Stimulated activated CD4-positive, alpha-beta T cell treated with anti-CD3 and anti-CD28 coated beads, Interleukin-12 subunit alpha, Interleukin-12 subunit beta, amount 100 ng/mL, for 48 hours (primary cell): ENCODE results near the gene S100A8.

Source experiments
- DNase-seq, 3 donors: peaks; one replicate each; pipeline ENCODE4 v3.0.0-alpha.2; 2020; ENCODE audit warnings: low read depth in 2 of 3, low spot score in 1 of 3

S100A8 gene

DNA sequence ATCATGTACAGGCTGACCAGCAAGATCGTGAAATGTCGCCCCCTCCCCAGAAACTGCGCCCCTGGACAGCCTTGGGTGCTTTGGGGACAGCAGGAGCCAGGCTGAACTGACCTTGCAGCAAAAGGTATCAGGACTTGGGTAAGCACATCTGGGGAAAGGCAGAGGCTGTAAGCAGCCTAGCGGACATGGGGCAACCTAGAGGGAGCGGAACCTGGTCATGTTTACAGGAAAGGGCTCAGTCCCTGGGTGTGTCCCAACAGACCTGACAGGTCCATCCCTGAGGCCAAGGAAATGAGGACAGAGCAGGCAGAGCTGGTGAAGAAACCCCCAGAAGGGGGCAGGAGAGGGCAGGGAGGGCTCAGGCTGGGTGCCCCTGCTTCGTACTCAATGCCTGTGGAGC is 3.1 kb upstream of the S100A8 start:
- DNase-seq: no peak

GRCh38 chr1:153392822-153393221 is 1.9 kb upstream of the S100A8 start:
- no peak for DNase-seq

GRCh38 chr1:153392258-153392657 is 1.4 kb upstream of the S100A8 start:
- DNase-seq: no peak

GRCh38 chr1:153389973-153390879 is 647 bp downstream of the S100A8 start:
- no peak for DNase-seq

- no peak for DNase-seq
Observed at GRCh38 chr1:153389401-153389800, 1.5 kb downstream of the S100A8 start.

DNA sequence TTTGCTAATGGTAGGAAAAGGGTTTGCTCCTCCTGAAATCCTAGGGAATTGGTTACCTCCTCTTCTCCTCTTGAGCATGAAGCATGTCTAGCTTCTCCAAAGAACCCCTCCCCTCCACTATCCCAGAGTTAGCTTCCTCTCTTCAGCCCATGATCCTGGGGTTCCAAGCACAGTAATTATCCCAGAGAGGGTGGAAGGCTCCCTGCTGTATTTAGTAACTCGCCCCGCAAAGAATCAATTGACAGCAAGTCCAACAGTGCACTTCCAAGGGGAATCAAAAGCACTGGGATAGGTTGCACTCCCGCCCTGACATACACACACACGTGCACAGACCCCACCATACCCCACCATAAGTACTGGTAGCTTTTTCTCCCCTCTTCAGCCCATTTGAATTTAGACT is 3.1 kb downstream of the S100A8 start:
- no peak for DNase-seq

DNA sequence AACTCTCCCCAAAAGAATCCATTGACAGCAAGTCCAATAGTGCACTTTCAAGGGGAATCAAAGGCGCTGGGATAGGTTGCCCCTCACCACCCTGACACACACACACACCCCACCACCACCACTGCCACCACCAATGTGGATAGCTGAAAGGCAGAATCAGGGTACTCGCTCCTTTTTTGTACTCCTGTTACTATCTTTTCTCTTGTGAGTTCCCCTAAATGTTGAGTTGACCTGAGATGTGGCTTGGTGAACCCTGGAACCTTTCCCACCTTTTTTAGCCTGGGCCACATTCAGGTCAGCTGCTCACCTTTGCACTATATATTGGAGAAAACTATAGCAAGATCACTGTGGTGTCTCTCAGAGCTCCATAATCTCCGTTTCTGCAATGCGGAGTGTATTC is 3.9 kb downstream of the S100A8 start:
- no peak for DNase-seq

- no peak for DNase-seq
Observed at GRCh38 chr1:153386500-153386901, 4.4 kb downstream of the S100A8 start.

DNA sequence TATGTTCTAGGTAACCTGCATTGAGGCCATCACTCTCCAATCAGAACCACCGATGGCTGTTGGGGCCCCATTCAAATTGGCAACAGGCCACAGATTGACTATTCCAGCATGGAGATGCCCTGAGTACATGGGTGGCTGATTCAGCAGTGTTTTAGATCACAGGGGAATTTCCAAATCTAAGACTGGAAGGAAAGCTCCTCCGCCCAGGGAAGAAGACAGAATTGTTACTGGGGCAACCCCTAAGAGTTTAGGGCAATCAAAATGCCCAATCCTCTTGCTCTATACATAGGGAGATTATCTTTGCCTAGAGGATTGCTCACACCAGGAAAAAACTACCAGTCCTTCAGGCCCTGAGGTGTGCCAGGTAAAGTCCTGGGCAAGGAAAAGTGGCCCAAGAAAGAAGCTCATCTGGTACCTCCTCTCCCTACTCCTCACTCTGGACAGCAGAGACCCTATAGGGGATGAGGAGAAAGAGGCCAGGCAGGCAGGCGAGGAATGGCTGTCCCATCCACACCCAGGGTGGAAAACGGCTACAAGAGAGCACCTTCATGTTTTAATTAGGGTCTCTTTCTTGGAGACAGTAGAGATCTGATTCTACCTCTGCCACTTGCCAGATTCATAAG is 5.8 kb downstream of the S100A8 start:
- no peak for DNase-seq

DNA sequence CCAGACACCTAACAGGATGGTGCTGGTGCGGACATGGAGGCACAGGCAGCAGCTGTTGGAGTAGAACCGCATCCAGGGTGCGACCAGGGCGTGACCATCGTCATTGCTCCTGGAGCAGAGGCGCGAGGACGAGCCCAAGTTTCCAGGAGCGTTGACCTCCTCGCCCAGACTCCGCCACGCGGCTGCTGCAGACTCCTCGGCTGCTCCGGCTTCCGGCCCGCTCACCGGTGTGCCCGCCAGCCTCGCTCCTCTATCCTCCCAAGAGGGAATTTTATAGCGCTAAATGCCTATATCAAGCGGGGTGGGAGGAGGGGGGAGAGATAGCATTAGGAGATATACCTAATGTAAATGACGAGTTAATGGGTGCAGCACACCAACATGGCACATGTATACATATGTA is 10.2 kb downstream of the S100A8 start:
- no peak for DNase-seq

DNA sequence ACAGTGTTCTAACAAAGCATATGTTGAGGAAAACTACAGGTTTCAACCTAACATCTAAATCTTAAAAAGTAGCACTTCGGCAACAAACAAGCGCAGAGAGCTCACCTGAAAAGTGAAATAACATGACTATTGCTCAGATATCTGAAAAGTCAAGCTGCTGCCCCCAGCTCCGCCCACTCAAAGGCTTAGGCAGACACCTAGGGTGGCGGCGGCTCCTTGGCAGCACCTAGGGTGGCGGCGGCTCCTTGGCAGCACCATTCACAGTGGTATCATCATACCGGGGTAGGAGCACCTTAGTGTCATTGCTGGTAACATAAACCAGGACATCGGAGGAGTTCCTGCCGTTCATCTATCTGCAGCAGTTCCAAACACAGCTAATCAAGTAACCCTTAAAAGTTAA is 11.3 kb downstream of the S100A8 start:
- DNase-seq: no peak

DNA sequence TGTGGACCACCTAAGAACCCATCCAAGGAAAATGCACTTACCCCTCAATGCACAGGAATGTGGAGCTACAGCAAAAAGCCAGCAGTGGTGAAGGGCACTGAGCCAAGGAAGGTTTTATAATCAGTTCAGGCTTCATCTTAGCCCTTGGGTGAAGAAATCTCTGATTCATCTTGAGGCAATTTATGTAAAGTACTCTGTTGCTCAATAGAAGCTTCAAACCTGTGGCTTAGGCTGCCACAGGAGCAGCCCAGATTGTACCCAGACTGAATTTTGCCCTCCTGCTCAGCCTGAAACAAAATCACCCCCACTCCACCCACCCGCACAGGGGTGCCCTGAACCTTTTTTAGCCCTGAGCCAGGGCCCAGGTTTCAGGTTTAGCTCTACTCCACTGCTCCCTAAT is 15.4 kb downstream of the S100A8 start, which contains the start of gene S100A12:
Gene S100A12, minus strand, starts transcription at position 111 of the 400 bp plus-strand sequence. CDS start 1,029 bp downstream, outside the sequence.
- DNase-seq: no peak

DNA sequence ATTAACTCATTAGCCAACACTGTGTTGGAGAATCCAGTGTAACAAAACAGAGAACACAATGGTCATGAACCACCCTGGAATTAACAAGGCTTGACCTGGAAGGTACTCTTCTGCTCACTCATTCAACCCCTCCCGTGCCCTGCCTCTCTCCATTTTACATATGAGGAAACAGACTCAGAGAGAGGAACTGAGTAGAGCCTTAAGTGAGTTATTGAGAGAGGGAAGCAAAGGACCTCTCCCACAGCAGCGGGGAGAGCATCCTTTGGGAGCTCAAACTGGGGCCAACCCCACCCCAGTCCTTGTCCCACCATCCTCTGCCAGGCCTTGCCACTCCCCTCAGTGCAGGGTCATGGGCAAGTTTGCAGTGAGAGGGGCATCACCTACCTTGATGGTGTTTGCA is 16.8 kb downstream of the S100A8 start:
- DNase-seq: no peak

DNA sequence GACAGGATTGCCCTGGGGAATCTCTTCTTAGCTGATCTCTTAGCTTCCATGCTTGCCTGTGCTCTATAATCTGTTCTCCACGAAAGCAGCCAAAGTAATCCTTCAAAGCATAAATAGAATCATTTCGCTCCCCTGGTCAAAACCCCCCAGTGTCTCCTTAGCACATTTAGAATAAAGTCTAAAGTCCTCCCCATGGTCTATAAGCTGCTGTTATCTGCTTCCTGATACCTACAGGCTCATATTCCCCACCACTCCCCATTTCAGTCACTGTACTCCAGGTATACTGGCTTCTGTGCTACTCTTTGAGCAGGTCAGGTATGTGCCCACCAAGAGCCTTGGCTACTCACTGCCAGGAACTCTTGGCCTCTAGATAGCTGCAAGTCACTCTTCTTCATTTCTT is 18.3 kb downstream of the S100A8 start:
- no peak for DNase-seq

DNA sequence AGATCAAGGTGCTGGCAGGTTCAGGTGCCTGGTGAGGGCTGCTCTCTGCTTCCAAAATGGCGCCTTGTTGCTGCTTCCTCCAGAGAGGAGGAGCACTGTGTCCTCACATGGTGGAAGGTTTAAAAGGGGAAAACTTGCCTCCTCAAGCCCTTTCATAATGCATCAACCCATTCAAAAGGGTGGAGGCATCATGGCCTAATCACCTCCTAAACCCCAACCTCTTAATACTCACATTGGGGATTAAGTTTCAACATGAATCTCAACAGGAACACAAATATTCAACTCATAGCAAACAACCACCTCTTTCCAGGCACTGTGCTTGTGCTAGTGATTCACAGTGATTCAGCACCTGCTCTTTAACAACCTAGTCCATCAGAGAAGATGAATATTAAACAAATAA is 19.6 kb downstream of the S100A8 start:
- no peak for DNase-seq

DNA sequence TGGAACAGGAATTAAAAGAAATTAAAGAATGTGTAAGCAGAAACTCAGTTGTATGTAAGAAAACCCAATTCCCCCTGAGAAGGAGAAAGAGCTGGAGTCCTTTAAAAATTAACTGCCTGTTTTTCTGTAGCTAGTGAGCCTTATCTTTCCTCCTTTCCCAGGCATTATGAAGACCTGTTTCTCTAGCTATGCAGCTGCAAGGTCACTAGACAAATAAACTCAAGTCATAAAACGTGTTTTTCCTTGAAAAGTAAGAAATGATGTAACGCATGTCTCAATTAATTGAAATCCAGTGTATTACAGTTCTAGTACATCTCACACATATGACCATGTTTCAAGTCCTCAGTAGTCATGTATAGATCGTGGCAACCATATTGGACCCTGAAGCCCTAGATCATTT is 20.7 kb downstream of the S100A8 start:
- no peak for DNase-seq

DNA sequence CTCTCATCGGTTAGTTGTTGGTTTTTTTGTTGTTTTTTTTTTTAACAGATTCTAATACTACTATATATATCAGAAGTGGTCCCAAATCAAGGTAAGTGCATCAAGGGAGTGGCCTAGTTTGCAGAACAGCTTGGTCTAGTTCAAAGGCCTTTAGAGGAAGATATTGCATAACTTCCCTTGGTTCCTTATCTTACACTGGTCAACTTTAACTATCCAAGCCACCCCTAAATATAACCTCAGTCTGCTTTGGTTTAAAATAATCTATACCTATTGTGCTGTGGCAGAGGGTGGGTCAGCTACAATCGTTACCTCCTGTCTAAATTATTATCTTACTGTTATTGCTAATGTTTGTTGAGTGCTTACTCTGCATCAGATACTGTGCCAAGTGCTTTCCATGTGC is 22.4 kb downstream of the S100A8 start:
- DNase-seq: no peak

GRCh38 chr1:153367090-153367489 is 23.8 kb downstream of the S100A8 start:
- DNase-seq: no peak

- DNase-seq: no peak
Observed at GRCh38 chr1:153366261-153366660, 24.6 kb downstream of the S100A8 start.

DNA sequence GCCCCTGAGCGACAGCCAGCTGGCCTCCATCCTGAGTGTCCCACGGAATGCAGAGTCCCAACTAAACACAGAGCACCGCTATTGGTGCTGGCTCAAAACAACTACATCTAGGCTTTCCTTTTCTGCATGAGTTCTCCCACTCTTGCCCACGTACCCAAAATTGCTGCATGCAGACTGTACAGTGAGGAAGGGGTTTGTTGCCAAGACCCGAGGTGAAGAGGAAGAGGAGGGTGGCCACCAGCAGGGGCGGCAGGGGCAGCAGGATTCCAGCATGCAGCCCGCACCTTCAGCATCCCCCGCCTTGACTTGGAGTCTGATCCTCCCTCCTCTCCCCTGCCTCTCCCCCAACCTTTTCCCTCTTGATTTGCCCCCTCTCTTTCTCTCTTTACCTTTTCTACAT is 25.2 kb downstream of the S100A8 start:
- DNase-seq: no peak

DNA sequence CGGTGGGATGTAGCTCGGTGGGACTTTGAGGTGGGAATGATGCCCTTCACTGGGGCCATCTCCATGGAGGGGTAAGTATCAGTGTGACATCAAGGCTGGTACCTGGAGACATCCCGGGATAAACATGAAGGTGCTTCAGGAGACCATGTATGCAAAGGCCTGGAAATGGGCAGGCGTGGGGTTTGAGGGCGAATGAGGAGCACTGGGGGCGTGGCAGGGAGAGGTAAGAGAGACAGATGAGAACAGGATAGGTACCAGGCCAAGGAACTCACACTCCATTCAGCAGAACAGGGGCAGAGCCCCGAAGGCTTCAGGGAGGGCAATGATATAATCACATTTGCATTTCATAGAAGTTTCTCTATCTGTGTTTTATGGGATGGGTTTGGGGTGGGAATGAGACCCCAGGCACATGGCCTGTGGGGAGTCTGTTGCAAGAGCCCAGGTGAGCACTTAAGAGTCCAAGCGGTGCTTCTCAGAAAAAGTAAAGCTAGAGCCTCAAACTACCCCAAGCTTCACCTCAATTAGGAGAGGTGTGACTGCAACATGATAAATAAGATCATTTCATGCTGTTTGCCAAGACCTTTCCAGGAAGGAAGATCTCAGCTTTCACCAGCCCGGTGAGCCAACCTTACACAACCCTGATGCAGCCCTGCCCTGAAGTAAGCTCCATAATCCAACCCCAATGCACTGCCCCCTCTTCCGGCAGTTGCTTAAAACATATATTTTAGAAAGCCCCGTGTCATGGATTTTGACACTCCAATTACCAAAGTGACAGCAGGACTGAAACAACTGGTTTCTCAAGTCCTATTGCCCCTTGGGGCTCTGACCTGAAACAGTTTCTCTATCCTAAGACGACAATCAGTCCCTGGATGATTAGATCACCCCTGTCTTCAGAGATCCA is 25.9 kb downstream of the S100A8 start:
- DNase-seq: no peak

DNA sequence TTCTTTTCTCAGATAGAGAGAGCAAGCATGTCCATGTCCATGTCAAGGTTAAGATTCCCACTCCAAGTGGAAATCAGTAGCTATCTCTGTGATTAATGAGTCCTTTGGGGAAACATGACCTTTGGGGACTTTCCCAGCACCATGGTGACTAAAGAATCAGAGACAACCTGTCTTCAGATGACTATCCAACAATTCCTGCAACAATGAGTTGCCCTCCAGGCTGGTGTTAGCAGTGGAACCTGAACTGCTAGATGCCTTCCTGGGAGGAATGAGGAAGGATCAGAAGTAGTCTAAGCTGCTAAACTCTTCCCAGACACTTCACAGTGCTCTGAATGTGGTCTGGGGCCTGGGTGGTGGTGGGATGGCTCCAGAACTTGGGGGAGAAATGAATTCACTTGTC is 26.7 kb downstream of the S100A8 start:
- DNase-seq: no peak
